HCT116 (cell line): Measurements from ENCODE around the gene ARSG. TPM values are rescaled to one million over a fixed set of nuclear protein-coding genes. Genes with fewer than 3 reads are reported as not detected.

Experiments
- ATAC-seq: fragments of 200-7000 bp; cut with Tn5 transposase; 2 replicates; pipeline ENCODE4 v1.9.1; 2020; ENCODE audit warnings: mild to moderate bottlenecking, moderate library complexity
- BruUV-seq: library from RNA; stranded (reverse); fragments of 400-500 nt; replicated peaks from 2 replicates; lab custom pipeline; 2021; lab: Mats Ljungman, UMichigan
- CTCF ChIA-PET: fragments of 300-600 bp; sonication (Branson Sonifier 250); formaldehyde crosslinking; loops from one replicate; lab custom pipeline; 2021; ENCODE audit warnings: antibody characterized with exemption; lab: Charles Lee
- POLR2A ChIA-PET: fragments of 300-600, 350-600 bp; sonication (Branson Sonifier 250); formaldehyde crosslinking; loops from one replicate; lab custom pipeline; 2021; ENCODE audit warnings: antibody characterized with exemption; lab: Charles Lee
- RAD21 ChIA-PET, 2 experiments: fragments of 300-600 bp; sonication (Branson Sonifier 250); formaldehyde crosslinking; loops; one replicate each; lab custom pipeline; 2023; ENCODE audit warnings: low total read pairs in 2 of 2; ENCODE audit not compliant: uncharacterized antibody in 2 of 2, unreplicated experiment in 2 of 2, low non-redundant PET in 1 of 2; lab: Charles Lee
- DNase-seq: peaks from one replicate; pipeline ENCODE4 v3.0.0-alpha.2; 2010; ENCODE audit warnings: low read depth, low spot score
- H2AFZ ChIP-seq: fragments of 200-600 bp; shearing (Covaris generic), sonication (generic); 2 replicates; pipeline ENCODE4 v1.6.1; 2017; ENCODE audit warnings: low read depth, mixed run types, mixed read lengths, antibody characterized with exemption, low read length; ENCODE audit not compliant: poor library complexity, severe bottlenecking
- H3K27ac ChIP-seq: 2 replicates; pipeline ENCODE4 v1.5.1; 2012; ENCODE audit warnings: low read depth, low read length
- H3K27me3 ChIP-seq: fragments of 200-600 bp; sonication (generic); 2 replicates; pipeline ENCODE4 v1.6.1; 2016; ENCODE audit warnings: mixed run types, low read length, mixed read lengths; ENCODE audit not compliant: insufficient read depth
- H3K36me3 ChIP-seq, 2 experiments: fragments of 200-500 bp in 1 of 2; fragments of 200-600 bp in 1 of 2; sonication (Bioruptor generic) in 1 of 2; sonication (generic) in 1 of 2; 2 replicates each; pipeline versions ENCODE4 v1.5.1 to v1.6.1; 2014 to 2016; ENCODE audit warnings: low read length in 2 of 2, inconsistent platforms in 1 of 2, mixed read lengths in 1 of 2, mixed run types in 1 of 2; ENCODE audit not compliant: insufficient read depth in 2 of 2, control insufficient read depth in 1 of 2
- H3K4me1 ChIP-seq, 2 experiments: fragments of 200-600 bp in 1 of 2; sonication (generic) in 1 of 2; 2 replicates each; pipeline versions ENCODE4 v1.5.1 to v1.6.1; 2012 to 2017; ENCODE audit warnings: low read length in 2 of 2, inconsistent platforms in 1 of 2, mild to moderate bottlenecking in 1 of 2, mixed read lengths in 1 of 2, mixed run types in 1 of 2, moderate library complexity in 1 of 2; ENCODE audit not compliant: insufficient read depth in 2 of 2, control insufficient read depth in 1 of 2
- H3K4me2 ChIP-seq: fragments of 200-600 bp; sonication (generic); 2 replicates; pipeline ENCODE4 v1.6.1; 2017; ENCODE audit warnings: mixed run types, low read length, mixed read lengths
- H3K4me3 ChIP-seq, 2 experiments: fragments of 200-600 bp in 1 of 2; sonication (generic) in 1 of 2; replicated peaks in 1 of 2; 2 replicates each; pipeline ENCODE4 v1.5.1; 2011 to 2016; ENCODE audit warnings: low read length in 2 of 2, control low read depth in 1 of 2, low read depth in 1 of 2, mild to moderate bottlenecking in 1 of 2, mixed read lengths in 1 of 2, mixed run types in 1 of 2
- H3K79me2 ChIP-seq: fragments of 200-600 bp; sonication (generic); 2 replicates; pipeline ENCODE4 v1.6.1; 2017; ENCODE audit warnings: mild to moderate bottlenecking, mixed run types, low read length, moderate library complexity, mixed read lengths; ENCODE audit not compliant: insufficient read depth
- H3K9ac ChIP-seq: fragments of 200-600 bp; sonication (generic); 2 replicates; pipeline ENCODE4 v1.6.1; 2016; ENCODE audit warnings: low read length, mixed read lengths
- H3K9me2 ChIP-seq: fragments of 200-600 bp; sonication (generic), shearing (Covaris generic); 2 replicates; pipeline ENCODE4 v1.6.1; 2017; ENCODE audit warnings: mixed run types, mild to moderate bottlenecking, moderate library complexity; ENCODE audit not compliant: insufficient read depth
- H3K9me3 ChIP-seq, 2 experiments: fragments of 200-500 bp in 1 of 2; fragments of 200-600 bp in 1 of 2; sonication (Bioruptor generic) in 1 of 2; sonication (generic) in 1 of 2; 2 replicates each; pipeline ENCODE4 v1.6.1; 2014 to 2017; ENCODE audit warnings: low read length in 2 of 2, mixed read lengths in 2 of 2, inconsistent platforms in 1 of 2, low read depth in 1 of 2, mild to moderate bottlenecking in 1 of 2, mixed run types in 1 of 2, moderate library complexity in 1 of 2; ENCODE audit not compliant: control insufficient read depth in 1 of 2, insufficient read depth in 1 of 2
- H4K20me1 ChIP-seq: fragments of 200-600 bp; sonication (generic), shearing (Covaris generic); 2 replicates; pipeline ENCODE4 v1.6.1; 2017; ENCODE audit warnings: mixed run types, mild to moderate bottlenecking, moderate library complexity; ENCODE audit not compliant: insufficient read depth
- CBX3 ChIP-seq: IDR thresholded peaks from 2 replicates; pipeline ENCODE4 v1.6.1; 2012; ENCODE audit warnings: low read depth
- EGR1 ChIP-seq: IDR thresholded peaks from 2 replicates; pipeline ENCODE4 v1.6.1; 2012; ENCODE audit warnings: low read depth
- ELF1 ChIP-seq: IDR thresholded peaks from 2 replicates; pipeline ENCODE4 v1.6.1; 2012; ENCODE audit warnings: low read depth, borderline replicate concordance
- EZH2 ChIP-seq: fragments of 200-600 bp; sonication (generic); IDR thresholded peaks from 2 replicates; pipeline ENCODE4 v1.6.1; 2017; ENCODE audit warnings: antibody characterized with exemption, mixed run types
- FOSL1 ChIP-seq: IDR thresholded peaks from 2 replicates; pipeline ENCODE4 v1.6.1; 2012; ENCODE audit warnings: low read depth
- JUND ChIP-seq: IDR thresholded peaks from 2 replicates; pipeline ENCODE4 v1.6.1; 2012
- MAX ChIP-seq: IDR thresholded peaks from 2 replicates; pipeline ENCODE4 v1.6.1; 2012
- POLR2AphosphoS5 ChIP-seq: IDR thresholded peaks from 2 replicates; pipeline ENCODE4 v1.6.1; 2011; ENCODE audit warnings: mild to moderate bottlenecking, low read depth, low read length, moderate library complexity
- SP1 ChIP-seq: IDR thresholded peaks from 2 replicates; pipeline ENCODE4 v1.6.1; 2012; ENCODE audit warnings: low read depth
- TCF7L2 ChIP-seq: IDR thresholded peaks from 2 replicates; pipeline ENCODE4 v1.7.0; 2011; ENCODE audit warnings: borderline replicate concordance, inconsistent platforms; ENCODE audit not compliant: insufficient read depth, insufficient read length; ENCODE audit errors: extremely low read depth
- YY1 ChIP-seq: IDR thresholded peaks from 2 replicates; pipeline ENCODE4 v1.6.1; 2011; ENCODE audit warnings: low read length, low read depth, moderate library complexity, mild to moderate bottlenecking; ENCODE audit not compliant: insufficient replicate concordance; ENCODE audit errors: extremely low read depth
- ZBTB33 ChIP-seq: IDR thresholded peaks from 2 replicates; pipeline ENCODE4 v1.6.1; 2011; ENCODE audit warnings: mild to moderate bottlenecking, low read length, moderate library complexity; ENCODE audit not compliant: insufficient replicate concordance; ENCODE audit errors: extremely low read depth
- intact Hi-C: fragments of 100-400 bp; cut with micrococcal nuclease; formaldehyde crosslinking; loops from 2 replicates; pipeline ENCODE4 v1.10.0; 2022
- total RNA-seq: library from RNA; stranded (reverse); gene quantifications from one replicate; pipeline ENCODE4 v1.2.1, GENCODE V29; 2021; ENCODE audit not compliant: unreplicated experiment

ARSG gene
- total RNA-seq, 1 experiment from 2014 or later = 17.1 TPM

GRCh38 chr17:68310152-68310551 is 18.9 kb downstream of the ARSG start:
- H3K9ac ChIP-seq = 0 out of 2 replicates have a peak overlapping the region, but pooled peaks have one; percentile 17
- no peaks in the 10 kb centered on the region for H3K79me2 ChIP-seq
- peak overlapping the region; percentile 48 for H3K27ac ChIP-seq
- H3K27me3 ChIP-seq = no peaks in the 10 kb centered on the region
- ChIA-PET POLR2A (no interaction called here), RAD21 (no interaction called here)
- H3K4me3 ChIP-seq = peak overlapping the region in 1 of 2 experiments; percentile 3; a peak in 1 of 4 replicates
- intact Hi-C loops = loop anchor here (5.0 kb wide), 1 partner anchor 72 kb away; no protein-coding TSS in a partner anchor
- H2AFZ ChIP-seq = no peak overlapping the region
- peak; percentile 83 for ATAC-seq
- no TSS peak for BruUV-seq
- peak; percentile 67 for DNase-seq
- 0 out of 4 replicates have a peak, but pooled peaks cover 0 to 3% of the 10 kb centered on the region in 2 experiments for H3K36me3 ChIP-seq
- H4K20me1 ChIP-seq = no peaks in the 10 kb centered on the region
- H3K4me2 ChIP-seq = peak overlapping the region; percentile 52
- H3K9me2 ChIP-seq = no peaks in the 10 kb centered on the region
- peaks cover 51 to 64% of the 10 kb centered on the region in 2 experiments for H3K4me1 ChIP-seq
- peak; percentile 39; the same call in 1 of the 2 replicates for TF ChIP-seq POLR2AphosphoS5
- no peak for TF ChIP-seq ZBTB33
- TF ChIP-seq MAX = peak; percentile 62
- TF ChIP-seq TCF7L2 = peak; percentile 40
- no peak for TF ChIP-seq ELF1
- TF ChIP-seq FOSL1 = peak; percentile 79
- TF ChIP-seq SP1 = peak; percentile 69
- peak; percentile 23 for TF ChIP-seq YY1
- peak; percentile 83; the same call in 1 of the 2 replicates for TF ChIP-seq CBX3
- peak; percentile 80 for TF ChIP-seq JUND
- TF ChIP-seq EGR1 = peak; percentile 80
- no peak for TF ChIP-seq EZH2
- TF ChIP-seq, all 23 proteins: peak for 9
- H3K9me3 ChIP-seq = no peaks in the 10 kb centered on the region
- CTCF ChIA-PET = interaction anchor here (1.1 kb wide), 2 partner anchors 89 to 156 kb away, joined by 3 to 4 read pairs; no protein-coding TSS in a partner anchor
